ENCODE results near the gene LY6G6D. TPM values are rescaled to one million over a fixed set of nuclear protein-coding genes. Genes with fewer than 3 reads are reported as not detected.

The LY6G6D gene
- total RNA-seq, 1 experiment from 2014 or later = not detected

DNA sequence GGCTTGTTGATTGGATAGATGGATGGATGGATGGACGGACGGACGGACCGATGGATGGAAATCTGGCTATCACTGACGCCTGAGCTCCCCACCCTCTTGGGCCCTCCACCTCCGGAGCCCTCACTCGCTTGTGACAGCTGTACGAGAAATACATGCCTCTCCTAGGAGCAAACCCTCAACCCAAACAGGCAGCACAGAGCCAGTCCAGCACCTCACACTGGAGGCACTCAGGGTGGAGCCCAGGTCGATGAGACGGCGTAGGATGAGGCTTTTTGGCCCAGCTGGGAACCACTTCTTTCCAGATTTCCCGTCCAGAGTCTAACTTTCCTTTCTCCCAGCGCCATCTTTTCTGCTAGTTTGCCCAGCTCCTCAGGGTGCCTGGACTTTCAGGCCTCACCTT lies 31.6 kb upstream of the LY6G6D start:
- POLR2A ChIA-PET (ENCODE audit: low non-redundant PET) = no interaction called here

GRCh38 chr6:31686483-31686882 lies 28.7 kb upstream of the LY6G6D start:
- H3K27ac ChIP-seq (ENCODE audit: low read depth, low read length, poor library complexity, severe bottlenecking) = no peak overlapping the region
- H3K36me3 ChIP-seq (ENCODE audit: insufficient read depth, low read length, poor library complexity, severe bottlenecking) = peaks cover 23% of the 10 kb centered on the region
- POLR2A ChIA-PET (ENCODE audit: low non-redundant PET) = no interaction called here
- TF ChIP-seq, protein P1, sequence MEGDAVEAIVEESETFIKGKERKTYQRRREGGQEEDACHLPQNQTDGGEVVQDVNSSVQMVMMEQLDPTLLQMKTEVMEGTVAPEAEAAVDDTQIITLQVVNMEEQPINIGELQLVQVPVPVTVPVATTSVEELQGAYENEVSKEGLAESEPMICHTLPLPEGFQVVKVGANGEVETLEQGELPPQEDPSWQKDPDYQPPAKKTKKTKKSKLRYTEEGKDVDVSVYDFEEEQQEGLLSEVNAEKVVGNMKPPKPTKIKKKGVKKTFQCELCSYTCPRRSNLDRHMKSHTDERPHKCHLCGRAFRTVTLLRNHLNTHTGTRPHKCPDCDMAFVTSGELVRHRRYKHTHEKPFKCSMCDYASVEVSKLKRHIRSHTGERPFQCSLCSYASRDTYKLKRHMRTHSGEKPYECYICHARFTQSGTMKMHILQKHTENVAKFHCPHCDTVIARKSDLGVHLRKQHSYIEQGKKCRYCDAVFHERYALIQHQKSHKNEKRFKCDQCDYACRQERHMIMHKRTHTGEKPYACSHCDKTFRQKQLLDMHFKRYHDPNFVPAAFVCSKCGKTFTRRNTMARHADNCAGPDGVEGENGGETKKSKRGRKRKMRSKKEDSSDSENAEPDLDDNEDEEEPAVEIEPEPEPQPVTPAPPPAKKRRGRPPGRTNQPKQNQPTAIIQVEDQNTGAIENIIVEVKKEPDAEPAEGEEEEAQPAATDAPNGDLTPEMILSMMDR (conservative IDR thresholded peaks at IDR 0.05; ENCODE audit: low read depth, low read length) = no peak
- TF ChIP-seq EZH2 (IDR thresholded peaks at IDR 0.05; ENCODE audit: borderline replicate concordance, low read depth, low read length, poor library complexity, severe bottlenecking) = no peak
- no peak overlapping the region for H3K4me3 ChIP-seq (ENCODE audit: low read depth, low read length, poor library complexity, severe bottlenecking)
- CTCF ChIA-PET = no interaction called here
- H3K9me3 ChIP-seq (ENCODE audit: low read depth, low read length, poor library complexity, severe bottlenecking) = no peaks in the 10 kb centered on the region
- no TSS peak for BruUV-seq (replicated peaks)
- H3K27me3 ChIP-seq (replicated peaks; ENCODE audit: insufficient read depth, low read depth, low read length, poor library complexity) = no peaks in the 10 kb centered on the region
- H3K4me1 ChIP-seq (ENCODE audit: insufficient read depth, low read length, poor library complexity, severe bottlenecking) = no peaks in the 10 kb centered on the region
- intact Hi-C loops (cut with micrococcal nuclease; ENCODE audit: unreplicated experiment) = loop anchor here (10.0 kb wide), 1 partner anchor 268 kb away; the partner anchor contains the start of genes NELFE and SKIC2
- DNase-seq (ENCODE audit: low spot score) = no peak

More for the DNA sequence above, 31.6 kb upstream of the LY6G6D start:
- Histone ChIP-seq H3K9me3 (ENCODE audit: low read depth, low read length, poor library complexity, severe bottlenecking) (no peaks in the 10 kb centered on the region), H3K4me1 (ENCODE audit: insufficient read depth, low read length, poor library complexity, severe bottlenecking) (no peaks in the 10 kb centered on the region), H3K36me3 (ENCODE audit: insufficient read depth, low read length, poor library complexity, severe bottlenecking) (peaks cover 13% of the 10 kb centered on the region), H3K4me3 (ENCODE audit: low read depth, low read length, poor library complexity, severe bottlenecking) (no peak overlapping the region), H3K27ac (ENCODE audit: low read depth, low read length, poor library complexity, severe bottlenecking) (no peak overlapping the region), H3K27me3 (replicated peaks; ENCODE audit: insufficient read depth, low read depth, low read length, poor library complexity) (no peaks in the 10 kb centered on the region)
- CTCF ChIA-PET = no interaction called here
- DNase-seq (ENCODE audit: low spot score) = no peak
- TF ChIP-seq, protein P1 (conservative IDR thresholded peaks at IDR 0.05; ENCODE audit: low read depth, low read length) = no peak
- no peak for TF ChIP-seq EZH2 (IDR thresholded peaks at IDR 0.05; ENCODE audit: borderline replicate concordance, low read depth, low read length, poor library complexity, severe bottlenecking)
- BruUV-seq (replicated peaks) = no TSS peak
- intact Hi-C loops (cut with micrococcal nuclease; ENCODE audit: unreplicated experiment) = loop anchor here (10.0 kb wide), 1 partner anchor 271 kb away; the partner anchor contains the start of genes NELFE and SKIC2

GRCh38 chr6:31687321-31687720 lies 27.8 kb upstream of the LY6G6D start:
- Histone ChIP-seq H3K36me3 (ENCODE audit: insufficient read depth, low read length, poor library complexity, severe bottlenecking) (peaks cover 23% of the 10 kb centered on the region), H3K9me3 (ENCODE audit: low read depth, low read length, poor library complexity, severe bottlenecking) (no peaks in the 10 kb centered on the region), H3K4me1 (ENCODE audit: insufficient read depth, low read length, poor library complexity, severe bottlenecking) (no peaks in the 10 kb centered on the region), H3K27me3 (replicated peaks; ENCODE audit: insufficient read depth, low read depth, low read length, poor library complexity) (no peaks in the 10 kb centered on the region), H3K4me3 (ENCODE audit: low read depth, low read length, poor library complexity, severe bottlenecking) (no peak overlapping the region), H3K27ac (ENCODE audit: low read depth, low read length, poor library complexity, severe bottlenecking) (no peak overlapping the region)
- no TSS peak for BruUV-seq (replicated peaks)
- intact Hi-C loops (cut with micrococcal nuclease; ENCODE audit: unreplicated experiment) = loop anchor here (10.0 kb wide), 1 partner anchor 267 kb away; the partner anchor contains the start of genes NELFE and SKIC2
- CTCF ChIA-PET = interaction anchor here (0.5 kb wide), 1 partner anchor 76 kb away, joined by 4 read pairs; no protein-coding TSS in a partner anchor
- no peak for TF ChIP-seq EZH2 (IDR thresholded peaks at IDR 0.05; ENCODE audit: borderline replicate concordance, low read depth, low read length, poor library complexity, severe bottlenecking)
- TF ChIP-seq, protein P1 (conservative IDR thresholded peaks at IDR 0.05; ENCODE audit: low read depth, low read length) = no peak
- DNase-seq (ENCODE audit: low spot score) = no peak
- POLR2A ChIA-PET (ENCODE audit: low non-redundant PET) = no interaction called here
